ENCODE measurements around the gene VILL. TPM values are rescaled to one million over a fixed set of nuclear protein-coding genes. Genes with fewer than 3 reads are reported as not detected.
A peak's percentile ranks its signal among the peaks of the same experiment; 100 is the strongest.
"Not testable (repeated sequence)": the region's sequence is repeated elsewhere in the genome, so short reads cannot be mapped to it uniquely, and the experiment has no call there.

VILL gene
- total and polyA plus RNA-seq, 5 experiments from 2014 or later = 12.3 to 41.9 (median 21.6) TPM

DNA sequence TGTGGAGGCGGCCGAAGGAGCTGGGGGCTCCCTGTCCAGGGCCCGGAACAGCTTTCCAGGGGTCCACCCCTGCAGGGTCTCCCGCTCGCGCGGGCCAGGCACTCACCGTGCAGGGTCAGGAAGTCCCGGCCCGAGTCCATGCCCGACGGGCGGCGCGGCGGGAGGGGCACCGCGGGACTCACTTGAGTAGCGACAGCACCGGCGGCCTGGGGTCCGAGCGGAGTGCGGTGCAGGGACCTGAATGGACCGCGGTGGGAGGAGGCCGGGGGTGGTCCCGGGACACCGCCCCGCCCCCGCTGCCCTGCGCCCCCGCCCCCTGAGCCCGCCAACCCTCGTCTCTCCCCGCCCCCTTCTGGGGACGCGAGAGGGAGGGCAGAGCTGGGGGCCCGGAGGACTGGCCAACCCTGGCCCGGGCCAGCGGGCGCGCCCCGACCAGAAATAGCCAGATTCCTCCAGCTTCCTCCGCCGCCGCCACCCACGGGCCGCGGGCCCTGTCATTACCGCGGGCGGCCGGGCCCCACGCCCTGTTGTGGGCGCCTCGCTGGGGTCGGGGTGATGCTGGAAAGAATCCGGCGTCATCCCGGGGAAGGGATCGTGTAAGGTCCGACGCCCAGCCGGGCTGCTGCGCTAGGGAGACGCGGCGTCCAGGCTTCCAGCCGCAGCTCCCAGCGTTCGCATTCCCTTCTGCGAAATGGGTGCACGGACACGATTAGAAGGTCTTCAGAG lies 39.0 kb downstream of the VILL start, which contains the start of gene PLCD1:
PLCD1 (minus strand) TSS at position 243 of the 726 bp plus-strand sequence; CDS start at position 140, 103 bp downstream.
- ATAC-seq (peak in 1 of 2 donors; percentile 3), DNase-seq (peak in 6 of 10 donors; percentile 28 to 70 (median 41))
- POLR2A ChIA-PET = interaction anchor here (2.5 kb wide), 1 partner anchor 10 kb away, joined by 12 read pairs; the partner anchor contains the start of gene DLEC1
- Mint-ChIP-seq H3K9me3 (peaks cover 0 to 2% (median 0%) of the 10 kb centered on the region in 9 donors), H3K4me3 (peak within 1 kb of the TSS; percentile 61 to 85 (median 74)), H3K27me3 (peaks cover 7 to 25% (median 13%) of the 10 kb centered on the region in 5 donors), H3K36me3 (peaks cover 0 to 2% (median 0%) of the 10 kb centered on the region in 3 donors), H3K27ac (peak within 1 kb of the TSS in 6 of 10 donors; percentile 23 to 85 (median 48)), H3K4me1 (peaks cover 19 to 37% (median 32%) of the 10 kb centered on the region in 4 donors)

DNA sequence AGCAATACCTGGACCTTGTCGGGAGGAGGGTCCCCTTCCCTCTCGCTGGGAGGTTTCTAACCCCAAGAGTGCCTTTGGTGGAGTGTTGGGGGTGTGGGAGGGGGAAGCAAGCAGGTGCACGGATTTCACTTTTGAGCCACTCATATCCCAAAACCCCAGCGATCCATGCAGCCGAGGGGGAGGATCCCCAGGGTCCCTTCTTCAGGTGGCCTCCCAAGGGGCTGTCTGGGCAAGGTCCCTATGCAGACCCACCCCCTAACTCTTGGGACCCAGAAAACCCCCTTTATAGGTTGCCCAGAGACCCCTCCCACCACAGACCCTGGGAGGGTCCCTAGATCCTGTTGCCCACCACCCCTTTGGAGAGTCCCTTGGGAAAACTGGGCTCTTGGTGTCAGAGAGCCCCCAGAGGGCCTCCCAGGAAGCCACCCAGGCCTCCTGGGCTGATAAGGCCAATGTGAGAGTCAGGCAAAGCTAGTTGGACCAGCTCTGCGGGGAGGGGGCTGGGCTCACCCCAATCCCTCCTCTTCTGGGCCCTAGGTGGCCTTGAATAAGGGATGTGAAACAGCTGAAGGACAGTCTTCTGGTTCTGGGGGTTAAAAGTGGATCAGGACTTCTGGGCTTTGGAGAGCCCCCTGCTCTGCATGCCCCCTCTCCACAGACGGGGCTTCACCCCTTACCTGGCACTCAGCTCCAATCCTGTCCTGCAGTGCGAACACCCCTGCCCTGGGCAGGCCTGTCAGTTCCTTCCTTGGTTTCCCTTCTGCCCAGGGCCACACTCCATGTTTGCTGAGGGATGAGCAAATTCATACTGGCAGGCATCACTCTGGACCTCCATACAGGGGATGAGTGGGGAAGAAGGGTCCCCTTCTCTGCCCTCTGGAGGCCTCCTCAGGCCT lies 39.8 kb downstream of the VILL start:
- no peak for ATAC-seq
- H3K27ac Mint-ChIP-seq = peak overlapping the region in 5 of 10 donors; percentile 34 to 80 (median 57)

DNA sequence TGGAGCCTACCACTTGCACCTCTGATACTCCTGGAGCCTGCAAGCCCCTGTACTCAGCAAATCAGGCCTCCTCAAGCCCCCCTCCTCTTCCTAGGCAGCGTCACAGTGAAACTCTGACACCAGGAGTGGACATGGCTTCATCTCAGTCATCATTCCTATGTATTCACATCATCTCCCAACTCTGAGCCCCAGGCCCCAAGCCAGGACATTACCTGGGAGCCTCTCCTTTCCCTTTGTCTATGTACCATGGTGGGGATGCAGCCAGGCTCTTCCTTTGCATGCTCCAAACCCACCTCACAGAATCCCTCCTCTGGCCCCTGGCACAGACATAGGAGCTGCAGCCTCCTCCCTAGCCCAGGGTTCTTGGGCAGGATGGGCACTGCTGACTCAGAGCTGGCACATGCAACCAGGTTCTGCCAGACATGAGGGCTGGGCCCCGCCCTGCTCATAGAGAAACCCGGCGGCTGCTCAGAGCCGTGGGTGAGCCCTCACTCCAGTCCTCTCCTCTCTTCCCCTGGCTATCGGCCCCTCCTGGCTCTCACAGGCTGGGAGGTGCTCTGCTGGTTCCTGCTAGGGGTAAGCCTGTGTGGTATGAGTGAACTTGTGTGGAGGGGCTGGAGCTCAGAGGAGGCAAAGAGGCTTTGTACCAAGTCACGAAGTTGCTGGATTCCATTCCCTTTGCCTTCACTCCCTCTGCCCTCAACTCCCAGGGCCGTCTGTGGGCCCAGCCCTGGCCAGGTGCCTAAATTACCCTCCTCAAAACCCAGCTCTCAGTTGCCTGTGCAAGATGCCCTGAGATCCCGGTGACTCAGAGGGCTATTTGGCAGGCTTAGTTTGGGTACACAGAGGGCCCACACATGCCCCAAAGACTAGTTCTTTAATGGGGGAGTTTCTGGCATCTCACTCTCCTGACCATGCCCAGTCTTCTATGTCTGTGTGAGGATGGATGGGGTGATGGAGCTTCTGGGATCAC lies 40.7 kb downstream of the VILL start:
- POLR2A ChIA-PET = no interaction called here
- DNase-seq = no peak
- Mint-ChIP-seq H3K27ac (peak overlapping the region in 7 of 10 donors; percentile 33 to 84 (median 75)), H3K36me3 (peaks cover 0 to 2% (median 0%) of the 10 kb centered on the region in 3 donors), H3K4me1 (peaks cover 16 to 25% (median 20%) of the 10 kb centered on the region in 4 donors), H3K4me3 (peak overlapping the region; percentile 9 to 78 (median 64)), H3K27me3 (peaks cover 7 to 25% (median 15%) of the 10 kb centered on the region in 5 donors), H3K9me3 (peaks cover 0 to 2% (median 0%) of the 10 kb centered on the region in 9 donors)
- ATAC-seq = peak; percentile 40 to 57

More for the DNA sequence above, 39.8 kb downstream of the VILL start:
- Mint-ChIP-seq H3K4me1 (peaks cover 20 to 31% (median 26%) of the 10 kb centered on the region in 4 donors), H3K27me3 (peaks cover 7 to 25% (median 15%) of the 10 kb centered on the region in 5 donors), H3K9me3 (peaks cover 0 to 2% (median 0%) of the 10 kb centered on the region in 9 donors), H3K36me3 (peaks cover 0 to 2% (median 0%) of the 10 kb centered on the region in 3 donors), H3K4me3 (peak overlapping the region; percentile 50 to 78 (median 64))
- POLR2A ChIA-PET = interaction anchor here (2.5 kb wide), 1 partner anchor 9 kb away, joined by 12 read pairs; the partner anchor contains the start of gene DLEC1
- no peak for DNase-seq

DNA sequence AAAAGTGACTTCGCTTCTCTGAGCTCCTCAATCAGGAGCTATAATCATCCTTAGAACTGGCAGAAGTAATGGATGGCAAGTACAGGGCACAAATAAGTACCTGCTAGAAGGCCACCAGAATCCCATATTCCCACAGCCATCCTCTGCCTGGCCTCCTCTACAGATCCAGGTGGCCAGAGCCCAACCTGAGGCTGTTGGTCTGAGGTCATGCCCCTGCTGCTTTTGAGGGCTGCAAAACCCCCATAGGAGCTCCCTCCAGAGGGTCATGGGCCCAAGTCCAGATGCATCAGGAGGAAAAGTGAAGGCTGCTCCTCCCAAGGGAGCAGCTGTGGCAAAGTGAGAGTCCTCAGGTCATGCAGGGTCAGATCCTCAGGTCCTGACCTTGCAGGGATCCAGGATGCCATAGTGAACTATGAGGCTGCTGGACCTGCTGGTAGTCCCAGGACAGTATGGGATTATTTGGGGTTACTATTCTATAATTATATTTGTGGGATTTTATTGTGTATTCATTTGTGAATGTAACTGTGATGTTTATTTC lies 41.8 kb downstream of the VILL start:
- peak overlapping the region in 1 of 10 donors; percentile 48 for H3K27ac Mint-ChIP-seq
- H3K36me3 Mint-ChIP-seq = peaks cover 0 to 2% (median 0%) of the 10 kb centered on the region in 3 donors

DNA sequence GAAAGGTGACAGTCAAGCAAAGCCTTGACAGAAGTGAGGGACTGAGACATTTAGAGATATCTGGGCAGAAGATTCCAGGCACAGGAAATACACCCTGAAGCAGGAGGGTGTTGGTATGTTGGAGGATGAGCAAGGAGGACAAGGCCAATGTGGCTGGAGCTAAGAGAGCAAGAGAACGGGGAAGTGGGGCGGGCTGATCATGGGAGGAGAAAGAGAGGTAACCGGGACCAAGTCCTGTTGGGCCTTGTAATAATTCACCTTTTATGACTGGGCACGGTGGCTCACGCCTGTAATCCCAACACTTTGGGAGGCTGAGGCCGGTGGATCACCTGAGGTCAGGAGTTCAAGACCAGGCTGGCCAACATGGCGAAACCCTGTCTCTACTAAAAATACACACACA lies 43.0 kb downstream of the VILL start:
- ATAC-seq, H3K36me3 Mint-ChIP-seq, POLR2A ChIA-PET, H3K9me3 Mint-ChIP-seq, H3K4me3 Mint-ChIP-seq: not testable (repeated sequence)
- Mint-ChIP-seq H3K4me1 (peaks cover 18 to 26% (median 23%) of the 10 kb centered on the region in 4 donors), H3K27ac (peak overlapping the region in 1 of 10 donors; percentile 57), H3K27me3 (peaks cover 7 to 25% (median 14%) of the 10 kb centered on the region in 5 donors)
- DNase-seq = peak in 1 of 10 donors; percentile 13

More for the DNA sequence above, 41.8 kb downstream of the VILL start:
- H3K4me3 Mint-ChIP-seq = no peak overlapping the region
- DNase-seq = no peak
- ATAC-seq = no peak
- POLR2A ChIA-PET = no interaction called here
- H3K4me1 Mint-ChIP-seq = peaks cover 14 to 24% (median 18%) of the 10 kb centered on the region in 4 donors
- peaks cover 7 to 25% (median 15%) of the 10 kb centered on the region in 5 donors for H3K27me3 Mint-ChIP-seq
- H3K9me3 Mint-ChIP-seq = peaks cover 0 to 2% (median 0%) of the 10 kb centered on the region in 9 donors

DNA sequence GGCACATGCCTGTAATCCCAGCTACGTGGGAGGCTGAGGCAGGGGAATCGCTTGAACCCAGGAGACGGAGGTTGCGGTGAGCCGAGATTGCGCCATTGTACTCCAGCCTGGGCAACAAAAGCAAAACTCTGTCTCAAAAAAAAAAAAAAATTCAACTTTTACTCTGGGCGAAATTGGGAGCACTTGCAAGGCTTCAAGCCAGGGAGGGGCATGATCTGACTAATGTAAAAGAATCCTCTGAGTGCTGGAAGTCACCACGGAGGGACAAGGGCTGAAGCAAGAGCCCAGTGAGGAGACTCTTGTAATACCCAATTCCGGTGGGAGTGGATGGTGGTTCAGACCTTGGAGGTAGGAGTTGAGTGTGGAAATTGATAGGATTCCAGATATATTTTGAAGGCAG lies 43.7 kb downstream of the VILL start:
- POLR2A ChIA-PET = interaction anchor here (0.7 kb wide), 1 partner anchor 1024 kb away, joined by 3 read pairs; no protein-coding TSS in a partner anchor
- H3K4me3 Mint-ChIP-seq, H3K9me3 Mint-ChIP-seq, H3K36me3 Mint-ChIP-seq, ATAC-seq: not testable (repeated sequence)
- Mint-ChIP-seq H3K4me1 (peaks cover 23 to 31% (median 28%) of the 10 kb centered on the region in 4 donors), H3K27ac (peak overlapping the region in 1 of 10 donors; percentile 44), H3K27me3 (peaks cover 7 to 25% (median 14%) of the 10 kb centered on the region in 5 donors)
- DNase-seq = peak in 1 of 10 donors; percentile 11

DNA sequence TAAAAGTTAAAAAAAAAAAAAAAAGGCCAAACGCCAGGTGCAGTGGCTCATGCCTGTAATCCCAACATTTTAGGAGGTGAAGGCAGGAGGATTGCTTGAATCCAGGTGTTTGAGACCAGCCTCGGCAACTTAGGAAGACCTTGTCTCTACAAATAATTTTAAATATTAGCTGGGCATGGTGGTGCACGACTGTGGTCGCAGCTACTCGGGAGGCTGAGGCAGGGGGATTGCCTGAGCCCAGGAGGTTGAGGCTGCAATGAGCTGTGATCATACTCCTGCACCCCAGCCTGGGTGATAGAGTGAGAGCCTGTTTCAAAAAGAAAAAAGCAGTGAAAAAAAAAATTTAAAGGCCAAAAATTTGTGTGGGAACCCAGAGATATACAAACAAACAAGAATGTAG lies 45.7 kb downstream of the VILL start:
- Mint-ChIP-seq H3K36me3 (peaks cover 0 to 4% (median 0%) of the 10 kb centered on the region in 3 donors), H3K27me3 (peaks cover 7 to 18% (median 8%) of the 10 kb centered on the region in 5 donors), H3K4me3 (no peak overlapping the region), H3K27ac (peak overlapping the region in 6 of 10 donors; percentile 1 to 85 (median 40)), H3K9me3 (peaks cover 0 to 6% (median 0%) of the 10 kb centered on the region in 9 donors), H3K4me1 (peaks cover 26 to 37% (median 33%) of the 10 kb centered on the region in 4 donors)
- DNase-seq (no peak), ATAC-seq (no peak)
- POLR2A ChIA-PET = interaction anchor here (0.8 to 1.0 kb wide), 2 partner anchors 10 to 39 kb away, joined by 3 to 5 read pairs; no protein-coding TSS in a partner anchor

DNA sequence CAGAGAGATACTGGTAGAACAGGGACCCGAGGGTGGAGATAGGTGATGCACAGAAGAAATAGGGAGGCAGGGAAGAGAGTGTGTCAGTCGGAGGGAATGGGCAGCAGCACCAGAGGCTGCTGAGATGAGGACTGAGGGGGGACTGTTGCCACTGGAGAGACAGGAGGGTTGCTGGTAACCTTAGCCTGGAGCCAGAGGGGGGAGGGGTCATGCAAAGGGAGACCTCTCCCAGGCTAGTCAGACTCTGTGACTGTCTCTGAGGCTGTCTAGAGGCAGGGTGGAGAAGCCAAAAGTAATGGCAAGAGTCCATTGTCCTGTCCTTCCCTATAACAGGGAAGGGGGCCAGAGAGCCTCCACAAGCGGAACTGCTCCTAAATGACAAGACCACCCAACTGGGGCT lies 46.3 kb downstream of the VILL start:
- ATAC-seq (no peak), DNase-seq (no peak)
- POLR2A ChIA-PET = no interaction called here

DNA sequence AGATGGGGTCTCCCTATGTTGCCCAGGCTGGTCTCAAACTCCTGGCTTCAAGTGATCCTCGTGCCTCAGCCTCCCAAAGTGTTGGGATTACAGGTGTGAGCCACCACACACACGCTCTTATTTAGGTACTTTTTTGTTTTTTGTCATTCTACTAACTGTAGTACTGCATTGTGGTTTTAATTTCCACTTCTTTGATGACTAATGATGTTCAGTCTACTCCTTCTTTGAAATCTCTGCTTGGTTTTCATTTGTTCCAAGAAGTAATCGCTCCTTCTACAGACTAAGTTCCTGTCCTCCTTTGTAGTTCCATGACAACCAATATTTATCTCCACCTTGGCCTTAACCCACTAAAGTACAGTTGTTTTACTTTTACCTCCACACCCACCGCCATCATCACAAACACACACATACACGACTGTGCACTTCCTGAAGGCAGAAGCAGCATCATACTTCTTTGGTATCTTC lies 47.9 kb downstream of the VILL start:
- peak overlapping the region; percentile 69 to 95 (median 86) for H3K4me3 Mint-ChIP-seq
- DNase-seq = peak in 2 of 10 donors; percentile 17 to 26
- H3K27me3 Mint-ChIP-seq = peaks cover 4 to 6% (median 5%) of the 10 kb centered on the region in 5 donors
- H3K36me3 Mint-ChIP-seq = peaks cover 0 to 4% (median 0%) of the 10 kb centered on the region in 3 donors
- peak overlapping the region; percentile 86 to 96 (median 94) for H3K27ac Mint-ChIP-seq
- ATAC-seq = peak; percentile 43 to 52
- POLR2A ChIA-PET = interaction anchor here (1.4 to 2.2 kb wide), 4 partner anchors 10 to 127 kb away, joined by 9 to 12 read pairs (median 11); partner anchors contain the start of genes ACAA1, OXSR1 and PLCD1
- peaks cover 27 to 33% (median 30%) of the 10 kb centered on the region in 4 donors for H3K4me1 Mint-ChIP-seq
- peaks cover 0 to 6% (median 0%) of the 10 kb centered on the region in 9 donors for H3K9me3 Mint-ChIP-seq

More for the DNA sequence above, 46.3 kb downstream of the VILL start:
- H3K27ac Mint-ChIP-seq = peak overlapping the region in 7 of 10 donors; percentile 1 to 86 (median 57)
- H3K27me3 Mint-ChIP-seq = peaks cover 5 to 15% (median 8%) of the 10 kb centered on the region in 5 donors
- H3K9me3 Mint-ChIP-seq = peaks cover 0 to 6% (median 0%) of the 10 kb centered on the region in 9 donors
- no peak overlapping the region for H3K4me3 Mint-ChIP-seq
- H3K36me3 Mint-ChIP-seq = peaks cover 0 to 4% (median 0%) of the 10 kb centered on the region in 3 donors
- H3K4me1 Mint-ChIP-seq = peaks cover 26 to 33% (median 29%) of the 10 kb centered on the region in 4 donors

DNA sequence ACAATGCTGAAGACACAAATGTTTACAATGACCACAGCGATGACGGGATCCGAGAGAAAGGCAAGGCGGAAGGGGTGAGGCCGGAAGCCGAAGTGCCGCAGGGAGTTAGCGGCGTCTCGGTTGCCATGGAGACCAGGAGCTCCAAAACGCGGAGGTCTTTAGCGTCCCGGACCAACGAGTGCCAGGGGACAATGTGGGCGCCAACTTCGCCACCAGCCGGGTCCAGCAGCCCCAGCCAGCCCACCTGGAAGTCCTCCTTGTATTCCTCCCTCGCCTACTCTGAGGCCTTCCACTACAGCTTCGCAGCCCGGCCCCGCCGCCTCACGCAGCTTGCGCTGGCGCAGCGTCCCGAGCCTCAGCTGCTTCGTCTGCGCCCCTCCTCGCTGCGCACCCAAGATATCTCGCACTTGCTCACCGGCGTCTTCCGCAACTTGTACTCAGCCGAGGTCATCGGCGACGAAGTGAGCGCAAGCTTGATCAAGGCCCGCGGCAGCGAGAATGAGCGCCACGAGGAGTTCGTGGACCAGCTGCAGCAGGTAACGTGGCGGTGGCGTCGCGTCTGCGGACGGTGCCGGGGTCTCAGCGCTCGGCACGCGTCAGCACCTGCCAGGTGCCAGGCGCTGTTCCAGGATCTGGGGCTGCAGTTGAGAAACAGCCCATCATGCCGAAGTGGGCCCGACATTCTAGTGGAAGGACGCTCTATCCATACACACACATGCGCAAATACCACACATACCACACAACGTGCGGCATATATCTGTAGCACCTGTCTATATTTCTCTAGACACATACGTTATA lies 48.7 kb downstream of the VILL start, which contains the start of gene DLEC1:
DLEC1 (plus strand) TSS at position 108 of the 798 bp plus-strand sequence; CDS start at position 126, 18 bp downstream.
- ATAC-seq (peak; percentile 66 to 72), DNase-seq (peak; percentile 56 to 93 (median 83))
- Mint-ChIP-seq H3K36me3 (peaks cover 0 to 4% (median 0%) of the 10 kb centered on the region in 3 donors), H3K4me3 (peak within 1 kb of the TSS; percentile 69 to 95 (median 86)), H3K4me1 (peaks cover 27 to 33% (median 30%) of the 10 kb centered on the region in 4 donors), H3K27ac (peak within 1 kb of the TSS; percentile 86 to 96 (median 94)), H3K27me3 (peaks cover 0 to 5% (median 4%) of the 10 kb centered on the region in 5 donors), H3K9me3 (peaks cover 0 to 6% (median 0%) of the 10 kb centered on the region in 9 donors)
- POLR2A ChIA-PET = interaction anchor here (1.4 to 2.2 kb wide), 5 partner anchors 10 to 126 kb away, joined by 5 to 12 read pairs (median 10); partner anchors contain the start of genes ACAA1, OXSR1 and PLCD1
